ENCODE measurements around the gene ABCD3.

GRCh38 chr1:94428441-94428840 is 10.3 kb downstream of the ABCD3 start:
- no peak for TF ChIP-seq CTCF (IDR thresholded peaks at IDR 0.05; ENCODE audit: low read depth, low read length)
- TF ChIP-seq POLR2A (IDR thresholded peaks at IDR 0.05; ENCODE audit: extremely low read depth, insufficient read length), result no peak
- TF ChIP-seq MAX (IDR thresholded peaks at IDR 0.05; ENCODE audit: low read depth, low read length), result no peak
